Measurements from ENCODE around the gene CALM3.
"Not testable (repeated sequence)": the region's sequence is repeated elsewhere in the genome, so short reads cannot be mapped to it uniquely, and the experiment has no call there.

CALM3 gene

GRCh38 chr19:46601318-46602224 lies at the start of gene CALM3:
Gene CALM3, plus strand, starts transcription at chr19:46601330. Its CDS starts 105 bp downstream, at chr19:46601435.
- FAIRE-seq: no peak
- DNase-seq (ENCODE audit: insufficient read length, low spot score): no peak

DNA sequence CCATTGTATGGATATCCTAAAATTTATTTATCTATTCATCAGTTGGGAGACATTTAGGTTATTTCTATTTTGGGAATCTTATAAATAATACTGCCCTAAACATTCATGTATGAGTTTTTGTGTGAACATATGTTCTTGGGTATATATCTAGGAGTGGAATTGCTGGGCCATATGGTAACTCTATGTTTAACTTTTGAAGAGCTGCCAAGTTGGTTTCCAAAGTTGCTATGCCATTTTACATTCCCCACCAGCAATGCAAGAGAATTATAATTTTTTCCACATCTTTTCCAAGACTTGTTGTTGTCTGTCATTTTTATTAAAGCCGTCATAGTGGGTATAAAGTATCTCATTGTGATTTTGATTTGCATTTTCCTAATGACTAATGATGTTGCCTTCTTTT lies 48.2 kb upstream of the CALM3 start:
- no peak for FAIRE-seq

GRCh38 chr19:46554161-46554560 lies 47.0 kb upstream of the CALM3 start:
- no peak for DNase-seq (ENCODE audit: insufficient read length, low spot score)
- no peak for FAIRE-seq

More for the DNA sequence above, 48.2 kb upstream of the CALM3 start:
- DNase-seq (ENCODE audit: insufficient read length, low spot score): no peak

DNA sequence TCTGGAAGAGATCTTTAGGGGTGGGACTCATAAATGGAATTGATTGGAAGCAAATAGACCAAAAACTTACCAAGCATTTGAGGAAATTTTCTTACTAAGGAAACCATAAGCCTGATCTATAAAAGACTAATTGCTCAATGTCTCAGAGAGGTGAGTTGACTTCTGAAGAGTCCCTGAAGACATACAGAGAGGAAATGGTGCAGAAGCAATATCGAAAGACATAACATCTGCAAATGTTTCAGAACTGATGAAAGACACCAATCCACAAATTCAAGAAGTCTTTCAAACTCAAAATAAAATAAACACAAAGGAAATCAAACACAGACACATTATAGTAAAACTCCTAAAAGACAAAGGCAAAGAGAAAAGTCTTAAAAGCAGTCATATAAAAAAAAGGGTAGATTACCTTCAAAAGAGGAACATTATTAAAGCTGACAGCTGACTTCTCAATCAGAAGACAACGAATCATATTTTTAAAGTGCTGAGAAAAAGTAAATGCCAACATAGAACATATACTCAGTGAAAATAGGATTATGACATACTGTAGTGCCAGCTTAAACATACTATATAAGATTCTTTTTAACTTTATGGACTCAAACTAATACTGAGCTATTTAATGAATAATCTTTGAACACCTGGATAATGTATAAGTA lies 45.4 kb upstream of the CALM3 start:
- DNase-seq (ENCODE audit: insufficient read length, low spot score) (no peak), FAIRE-seq (peak; percentile 8)

- not testable (repeated sequence) for DNase-seq (ENCODE audit: insufficient read length, low spot score); FAIRE-seq
These were observed 44.7 kb upstream of the CALM3 start for GRCh38 chr19:46556471-46556870.

- FAIRE-seq (no peak), DNase-seq (ENCODE audit: insufficient read length, low spot score) (no peak)
These were observed 41.9 kb upstream of the CALM3 start for GRCh38 chr19:46559203-46559602.

DNA sequence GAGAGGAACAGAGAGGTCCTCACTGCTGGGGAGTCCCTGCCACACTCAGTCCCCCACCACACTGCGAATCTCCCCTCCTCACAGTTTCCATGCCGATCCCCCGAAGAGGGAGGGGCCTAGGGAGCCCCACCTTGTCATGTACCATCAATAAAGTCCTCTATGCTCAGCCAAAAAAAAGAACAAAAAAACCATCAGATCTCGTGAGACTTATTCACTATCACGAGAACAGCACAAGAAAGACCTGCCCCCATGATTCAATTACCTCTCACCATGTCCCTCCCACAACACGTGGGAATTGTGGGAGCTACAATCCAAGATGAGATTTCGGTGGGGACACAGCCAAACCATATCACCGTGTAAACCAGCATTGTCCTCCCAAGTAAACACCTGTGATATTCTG lies 41.5 kb upstream of the CALM3 start:
- not testable (repeated sequence) for DNase-seq (ENCODE audit: insufficient read length, low spot score); FAIRE-seq

GRCh38 chr19:46564701-46565100 lies 36.4 kb upstream of the CALM3 start:
- FAIRE-seq (no peak), DNase-seq (ENCODE audit: insufficient read length, low spot score) (no peak)

DNA sequence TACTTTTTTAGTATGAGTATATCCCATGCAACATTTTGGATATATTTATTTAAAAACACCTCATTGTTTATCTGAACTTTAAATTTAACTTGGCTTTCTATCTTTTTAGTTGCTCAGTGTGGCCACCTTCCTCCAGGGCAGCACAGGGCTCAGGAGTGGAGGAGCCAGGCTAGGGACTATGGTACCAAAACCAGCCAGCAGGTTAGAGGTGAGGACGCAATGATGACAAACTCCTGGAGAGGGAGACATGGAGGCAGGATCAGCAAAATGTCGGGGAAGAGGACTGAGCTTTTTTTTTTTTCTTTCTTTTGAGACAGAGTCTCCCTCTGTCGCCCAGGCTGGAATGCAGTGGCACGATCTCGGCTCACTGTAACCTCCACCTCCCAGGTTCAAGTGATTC lies 29.6 kb upstream of the CALM3 start:
- DNase-seq (ENCODE audit: insufficient read length, low spot score) (no peak), FAIRE-seq (no peak)

GRCh38 chr19:46573679-46574498 lies 27.2 kb upstream of the CALM3 start:
- no peak for FAIRE-seq
- DNase-seq (ENCODE audit: insufficient read length, low spot score): no peak

DNA sequence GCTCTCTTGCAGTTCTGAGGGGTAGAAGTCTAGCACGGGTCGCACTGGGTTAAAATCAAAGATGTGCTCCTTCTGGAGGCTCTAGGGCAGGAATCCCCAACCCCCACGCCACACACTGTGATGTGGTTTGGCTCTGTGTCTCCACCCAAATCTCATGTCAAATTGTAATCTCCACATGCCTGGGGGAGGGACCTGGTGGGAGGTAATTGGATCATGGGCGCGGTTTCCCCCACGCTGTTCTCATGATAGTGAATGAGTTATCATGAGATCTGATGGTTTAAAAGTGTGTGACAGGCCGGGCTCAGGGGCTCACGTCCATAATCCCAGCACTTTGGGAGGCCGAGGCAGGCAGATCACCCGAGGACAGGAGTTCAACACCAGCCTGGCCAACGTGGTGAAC lies 26.6 kb upstream of the CALM3 start:
- DNase-seq (ENCODE audit: insufficient read length, low spot score) (no peak), FAIRE-seq (no peak)

DNA sequence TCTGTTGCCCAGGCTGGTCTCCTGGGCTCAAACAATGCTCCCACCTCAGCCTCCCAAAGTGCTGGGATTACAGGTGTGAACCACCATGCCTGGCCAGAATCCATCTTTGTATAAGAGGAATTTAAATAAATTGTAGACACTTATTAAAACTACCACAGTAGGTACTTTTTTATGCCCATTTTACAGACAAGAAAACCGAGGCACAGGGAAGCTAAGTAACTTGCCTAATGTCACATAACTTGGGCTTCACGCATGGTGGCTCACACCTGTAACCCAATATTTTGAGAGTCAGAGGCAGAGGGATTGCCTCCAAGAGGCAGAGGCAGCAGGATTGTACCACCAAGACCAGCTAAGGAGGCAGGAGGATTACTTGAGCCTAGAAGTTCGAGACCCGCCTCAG lies 22.7 kb upstream of the CALM3 start:
- FAIRE-seq (no peak), DNase-seq (ENCODE audit: insufficient read length, low spot score) (no peak)

DNA sequence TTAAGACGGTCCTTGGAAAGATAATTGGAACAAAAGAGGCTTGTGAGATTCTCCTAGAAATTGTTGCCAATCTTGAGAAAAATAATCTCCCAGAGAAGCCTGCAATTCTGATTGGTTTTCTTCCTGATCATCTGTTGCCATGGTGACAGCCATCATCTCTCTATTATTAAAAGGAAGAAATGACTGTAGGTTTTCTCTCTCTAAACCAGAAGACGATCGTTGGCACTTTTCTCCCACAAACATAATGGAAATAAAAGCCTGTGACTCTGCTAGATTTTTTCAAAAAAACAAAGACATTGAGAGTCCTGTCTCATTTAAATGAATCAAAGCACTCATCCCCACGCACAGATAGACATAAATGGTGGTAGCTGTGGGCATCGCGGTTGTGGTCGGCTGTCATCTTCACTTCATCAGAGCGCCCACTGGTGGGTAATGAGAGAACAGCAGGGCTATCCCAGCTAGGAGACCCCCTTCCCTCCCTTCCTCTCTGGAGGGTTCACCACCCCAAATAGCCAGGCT lies 21.7 kb upstream of the CALM3 start:
- no peak for FAIRE-seq
- no peak for DNase-seq (ENCODE audit: insufficient read length, low spot score)

GRCh38 chr19:46580247-46580646 lies 20.9 kb upstream of the CALM3 start:
- FAIRE-seq (no peak), DNase-seq (ENCODE audit: insufficient read length, low spot score) (no peak)

- DNase-seq (ENCODE audit: insufficient read length, low spot score): no peak
- no peak for FAIRE-seq
These were observed 15.6 kb upstream of the CALM3 start for GRCh38 chr19:46585539-46585938.

GRCh38 chr19:46586294-46586693 lies 14.8 kb upstream of the CALM3 start:
- DNase-seq (ENCODE audit: insufficient read length, low spot score): no peak
- FAIRE-seq: no peak

- no peak for FAIRE-seq
- no peak for DNase-seq (ENCODE audit: insufficient read length, low spot score)
These were observed 13.3 kb upstream of the CALM3 start for GRCh38 chr19:46587861-46588260.

DNA sequence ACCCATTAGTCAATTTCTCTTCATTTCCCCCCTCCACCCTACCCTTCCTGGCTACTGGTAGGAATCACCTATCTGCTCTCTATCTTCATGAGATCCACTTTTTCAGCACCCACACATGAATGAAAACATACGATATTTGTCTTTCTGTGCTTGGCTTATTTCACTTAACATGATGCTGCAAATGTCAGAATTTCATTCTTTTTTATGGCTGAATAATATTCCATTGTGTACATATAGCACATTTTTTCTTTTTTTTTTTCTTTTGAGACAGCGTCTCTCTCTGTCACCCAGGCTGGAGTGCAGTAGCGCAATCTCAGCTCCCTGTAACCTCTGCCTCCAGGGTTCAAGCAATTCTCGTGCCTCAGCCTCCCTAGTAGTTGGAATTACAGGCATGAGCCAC lies 9.9 kb upstream of the CALM3 start:
- DNase-seq (ENCODE audit: insufficient read length, low spot score) (no peak), FAIRE-seq (no peak)

- no peak for DNase-seq (ENCODE audit: insufficient read length, low spot score)
- FAIRE-seq: no peak
These were observed 9.3 kb upstream of the CALM3 start for GRCh38 chr19:46591870-46592269.

GRCh38 chr19:46596008-46596407 lies 5.1 kb upstream of the CALM3 start:
- no peak for DNase-seq (ENCODE audit: insufficient read length, low spot score)
- FAIRE-seq: no peak

DNA sequence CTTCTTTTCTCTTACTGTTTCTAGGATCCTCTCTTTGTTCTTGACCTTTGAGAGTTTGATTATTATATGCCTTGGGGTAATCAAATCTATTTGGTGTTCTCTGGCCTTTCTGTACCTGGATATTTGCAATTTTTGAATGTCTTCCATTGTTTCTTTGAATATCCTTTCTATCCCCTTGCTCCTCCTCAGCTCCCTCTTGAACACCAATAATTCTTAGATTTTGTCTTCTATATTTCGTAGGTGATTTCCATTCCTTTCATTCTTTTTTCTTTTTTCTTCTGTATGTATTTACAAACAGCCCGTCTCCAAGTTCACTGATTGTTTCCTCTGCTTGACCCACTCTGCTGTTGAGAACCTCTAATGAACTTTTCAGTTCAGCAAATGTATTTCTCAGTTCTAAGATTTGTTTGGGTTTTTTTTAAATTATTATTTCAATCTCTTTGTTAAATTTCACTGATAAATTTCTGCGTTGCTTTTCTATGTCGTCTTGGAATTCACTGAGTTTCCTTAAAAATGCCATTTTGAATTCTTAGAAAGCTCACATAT lies 2.7 kb upstream of the CALM3 start:
- DNase-seq (ENCODE audit: insufficient read length, low spot score) (no peak), FAIRE-seq (no peak)
